ENCODE results near the gene PSORS1C2. TPM values are rescaled to one million over a fixed set of nuclear protein-coding genes. Genes with fewer than 3 reads are reported as not detected.

PSORS1C2 gene
- total and polyA plus RNA-seq, 9 donors = not detected

DNA sequence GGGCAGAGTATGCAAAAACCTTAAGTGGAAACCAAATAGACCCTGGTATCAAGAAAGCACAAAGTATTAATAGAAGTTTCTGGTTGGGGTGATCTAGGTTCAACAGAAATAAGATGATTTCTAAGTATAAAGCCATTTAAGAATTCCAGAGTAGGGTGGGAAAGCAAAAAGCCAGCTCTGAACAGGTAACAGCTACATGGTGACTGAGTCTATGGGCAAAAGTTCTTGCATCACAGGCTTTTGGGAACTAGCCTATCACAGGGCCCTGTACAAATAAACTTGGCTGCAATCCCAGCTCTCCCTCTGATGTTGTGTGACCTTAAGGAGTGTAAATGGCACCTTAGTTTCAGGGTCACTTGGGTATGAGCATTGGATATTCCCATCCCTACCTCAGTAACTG is 25.1 kb upstream of the PSORS1C2 start:
- H3K4me1 ChIP-seq (ENCODE audit: insufficient read depth) = peaks cover 6% of the 10 kb centered on the region
- no peaks in the 10 kb centered on the region for H3K9me3 ChIP-seq
- H3K27ac ChIP-seq = no peak overlapping the region
- H3K4me3 ChIP-seq = no peak overlapping the region
- no peaks in the 10 kb centered on the region for H3K27me3 ChIP-seq
- intact Hi-C loops (cut with DNase I) = no loop called here
- TF ChIP-seq POLR2A (IDR thresholded peaks at IDR 0.05) = no peak
- no peak for TF ChIP-seq CTCF (IDR thresholded peaks at IDR 0.05)
- TF ChIP-seq EP300 (IDR thresholded peaks at IDR 0.05) = no peak
- H3K36me3 ChIP-seq = no peaks in the 10 kb centered on the region
- DNase-seq = no peak

DNA sequence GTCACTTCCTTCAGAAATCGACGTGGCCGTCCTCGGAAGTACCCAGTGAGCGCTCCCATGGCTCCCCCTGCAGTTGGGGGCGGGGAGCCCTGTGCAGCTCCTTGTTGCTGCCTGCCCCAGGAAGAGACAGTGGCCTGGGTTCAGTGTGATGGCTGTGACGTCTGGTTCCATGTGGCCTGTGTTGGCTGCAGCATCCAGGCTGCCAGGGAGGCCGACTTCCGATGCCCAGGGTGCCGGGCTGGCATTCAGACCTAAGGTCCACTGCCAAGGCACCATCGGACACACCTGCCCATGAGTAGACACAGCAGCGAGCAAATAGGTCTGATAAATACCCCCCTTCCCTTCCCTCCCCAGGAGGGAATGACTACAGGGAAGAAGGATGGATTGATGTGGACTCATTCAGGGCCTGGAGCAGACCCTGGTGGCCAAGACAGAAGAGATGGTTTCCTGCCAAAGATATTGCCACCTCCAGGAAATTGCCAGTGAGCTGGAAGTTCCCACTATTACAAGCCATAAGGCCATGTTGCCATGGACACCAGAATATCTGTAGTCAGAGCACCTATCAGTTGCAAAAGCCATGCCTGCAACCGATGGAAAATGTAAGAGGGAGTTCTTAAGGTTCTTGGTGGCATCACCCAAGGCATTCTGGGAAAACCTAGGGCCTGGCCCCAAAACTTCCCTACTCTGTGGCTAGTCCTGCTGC is 23.7 kb upstream of the PSORS1C2 start:
- peaks cover 7% of the 10 kb centered on the region for H3K4me1 ChIP-seq (ENCODE audit: insufficient read depth)
- no peaks in the 10 kb centered on the region for H3K27me3 ChIP-seq
- intact Hi-C loops (cut with DNase I) = no loop called here
- DNase-seq = no peak
- H3K36me3 ChIP-seq = no peaks in the 10 kb centered on the region
- 88 to 92% (median 91%) methylated on average over 13 of the region's 13 CpGs for WGBS, 3 donors
- no peak for TF ChIP-seq POLR2A (IDR thresholded peaks at IDR 0.05)
- no peaks in the 10 kb centered on the region for H3K9me3 ChIP-seq
- no peak overlapping the region for H3K27ac ChIP-seq
- no peak overlapping the region for H3K4me3 ChIP-seq

GRCh38 chr6:31161216-31162126 is 22.6 kb upstream of the PSORS1C2 start:
- Histone ChIP-seq H3K36me3 (no peaks in the 10 kb centered on the region), H3K27ac (no peak overlapping the region), H3K4me3 (no peak overlapping the region), H3K27me3 (no peaks in the 10 kb centered on the region), H3K9me3 (no peaks in the 10 kb centered on the region), H3K4me1 (ENCODE audit: insufficient read depth) (peaks cover 7% of the 10 kb centered on the region)
- no peak for TF ChIP-seq EP300 (IDR thresholded peaks at IDR 0.05)
- no peak for DNase-seq
- intact Hi-C loops (cut with DNase I) = no loop called here
- WGBS, 3 donors = 86 to 90% (median 88%) methylated on average over 19 of the region's 19 CpGs

DNA sequence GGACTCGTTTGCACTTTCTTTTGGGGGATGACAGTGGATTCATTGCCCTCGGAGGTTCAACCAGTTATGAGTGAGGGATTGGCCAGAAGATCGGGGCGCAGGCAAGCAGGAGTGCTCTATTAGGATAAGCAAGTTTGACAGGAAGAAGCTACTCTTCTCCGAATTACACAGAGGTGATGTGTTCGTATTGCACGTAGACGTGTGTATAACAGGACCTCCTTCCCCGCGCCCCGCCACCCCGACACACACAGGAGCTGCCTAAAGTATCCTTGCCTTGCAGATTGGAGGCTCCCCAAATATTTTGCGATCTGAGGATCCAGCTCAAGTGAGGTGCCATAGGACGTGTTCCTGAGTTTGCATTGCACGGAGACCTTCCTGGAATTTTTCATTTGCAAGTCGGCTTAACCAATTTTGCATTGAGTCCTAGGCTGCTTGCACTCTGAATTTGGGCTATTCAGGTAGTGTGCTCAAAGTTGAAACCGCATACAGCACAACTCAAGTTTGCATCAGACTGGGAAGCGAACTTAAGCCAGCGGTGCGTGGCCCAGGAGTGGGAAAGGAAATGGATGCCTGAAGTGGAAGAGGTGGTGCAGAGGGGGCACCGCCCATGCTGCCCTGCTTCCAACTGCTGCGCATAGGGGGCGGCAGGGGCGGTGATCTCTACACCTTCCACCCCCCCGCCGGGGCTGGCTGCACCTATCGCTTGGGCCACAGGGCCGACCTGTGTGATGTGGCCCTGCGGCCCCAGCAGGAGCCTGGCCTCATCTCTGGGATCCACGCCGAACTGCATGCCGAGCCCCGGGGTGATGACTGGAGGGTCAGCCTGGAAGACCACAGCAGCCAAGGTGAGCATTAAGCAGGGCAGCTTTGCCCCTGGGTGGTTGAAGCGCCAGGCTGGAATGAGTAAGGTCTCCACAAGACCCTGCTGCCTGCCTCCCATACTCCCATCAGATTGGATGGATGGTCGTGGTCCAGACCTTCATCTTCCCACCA is 20.3 kb upstream of the PSORS1C2 start:
- intact Hi-C loops (cut with DNase I) = no loop called here
- TF ChIP-seq EP300 (IDR thresholded peaks at IDR 0.05) (no peak), CTCF (IDR thresholded peaks at IDR 0.05) (no peak), POLR2A (IDR thresholded peaks at IDR 0.05) (no peak)
- Histone ChIP-seq H3K4me1 (ENCODE audit: insufficient read depth) (peaks cover 7% of the 10 kb centered on the region), H3K27me3 (no peaks in the 10 kb centered on the region), H3K4me3 (peak overlapping the region; percentile 64), H3K9me3 (no peaks in the 10 kb centered on the region), H3K27ac (peak overlapping the region in 1 of 2 donors; percentile 5), H3K36me3 (no peaks in the 10 kb centered on the region)
- DNase-seq = peak in 1 of 5 donors; percentile 46
- 12 to 17% (median 15%) methylated on average over 32 to 35 of the region's 35 CpGs for WGBS, 3 donors

Measured in ovary (tissue), 9 donors.